Kidney epithelial cell (primary cell): ENCODE results near the gene BAX. TPM values are rescaled to one million over a fixed set of nuclear protein-coding genes. Genes with fewer than 3 reads are reported as not detected.
"Not testable (repeated sequence)": the region's sequence is repeated elsewhere in the genome, so short reads cannot be mapped to it uniquely, and the experiment has no call there.

Experiments used
- DNase-seq: peaks from one replicate; pipeline ENCODE4 v3.0.0-alpha.2; 2010; ENCODE audit warnings: low read depth
- H3K27me3 ChIP-seq: 2 replicates; pipeline ENCODE4 v1.6.0; 2011; ENCODE audit warnings: low read length; ENCODE audit not compliant: control insufficient read depth, insufficient read depth
- H3K36me3 ChIP-seq: 2 replicates; pipeline ENCODE4 v1.5.1; 2011; ENCODE audit warnings: low read length; ENCODE audit not compliant: control insufficient read depth, insufficient read depth
- H3K4me3 ChIP-seq: 2 replicates; pipeline ENCODE4 v1.5.1; 2011; ENCODE audit warnings: low read depth, mild to moderate bottlenecking, control low read depth, low read length
- CTCF ChIP-seq: IDR thresholded peaks from 2 replicates; pipeline ENCODE4 v1.5.1; 2011; ENCODE audit warnings: mild to moderate bottlenecking, moderate library complexity, low read length, control low read depth, inconsistent platforms; ENCODE audit not compliant: insufficient read depth, poor library complexity, severe bottlenecking
- total RNA-seq: library from RNA; depleted of rRNA; stranded (reverse); fragments of >200 nt; gene quantifications from 2 replicates; pipeline ENCODE4 v1.2.3, GENCODE V29; 2015

Gene BAX
- total RNA-seq, 1 donor from 2014 or later, result 128 TPM

GRCh38 chr19:48913114-48913889, 41.4 kb upstream of the BAX start:
- DNase-seq, result no peak
- no peaks in the 10 kb centered on the region for H3K27me3 ChIP-seq
- H3K36me3 ChIP-seq, result no peaks in the 10 kb centered on the region
- no peak overlapping the region for H3K4me3 ChIP-seq
- no peak for TF ChIP-seq CTCF

GRCh38 chr19:48914181-48914580, 40.5 kb upstream of the BAX start:
- no peaks in the 10 kb centered on the region for H3K27me3 ChIP-seq
- no peak for TF ChIP-seq CTCF
- no peak for DNase-seq
- no peak overlapping the region for H3K4me3 ChIP-seq
- H3K36me3 ChIP-seq, result no peaks in the 10 kb centered on the region

- DNase-seq, result no peak
- Histone ChIP-seq H3K27me3 (no peaks in the 10 kb centered on the region), H3K4me3 (no peak overlapping the region), H3K36me3 (no peaks in the 10 kb centered on the region)
- TF ChIP-seq CTCF, result no peak
These were observed 38.9 kb upstream of the BAX start for GRCh38 chr19:48915757-48916156.

DNA sequence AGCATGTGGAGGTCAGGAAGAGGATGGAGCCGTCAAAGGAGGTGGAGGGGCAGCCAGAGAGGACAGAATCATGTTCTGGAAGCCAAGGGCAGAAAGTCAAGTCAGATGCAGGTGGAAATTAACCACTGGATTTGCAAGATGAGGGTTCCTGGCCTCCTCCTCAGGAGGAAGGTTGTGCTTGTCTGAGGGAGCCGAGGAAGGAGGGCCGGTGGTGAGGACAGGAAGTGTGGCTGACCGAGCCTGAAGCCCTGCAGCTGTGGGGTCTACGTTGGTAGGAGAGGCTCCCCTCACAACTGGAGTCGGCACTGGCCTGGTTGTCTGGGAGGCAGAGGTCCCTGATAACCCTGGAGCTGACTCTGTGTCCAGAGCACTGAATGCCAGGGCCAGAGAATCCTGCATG, 36.6 kb upstream of the BAX start:
- Histone ChIP-seq H3K36me3 (no peaks in the 10 kb centered on the region), H3K4me3 (no peak overlapping the region), H3K27me3 (no peaks in the 10 kb centered on the region)
- TF ChIP-seq CTCF, result no peak
- DNase-seq, result no peak

- Histone ChIP-seq H3K4me3 (no peak overlapping the region), H3K36me3 (no peaks in the 10 kb centered on the region), H3K27me3 (no peaks in the 10 kb centered on the region)
- DNase-seq, result no peak
- no peak for TF ChIP-seq CTCF
These were observed 35.9 kb upstream of the BAX start for GRCh38 chr19:48918801-48919247.

GRCh38 chr19:48919271-48919670, 35.4 kb upstream of the BAX start:
- H3K4me3 ChIP-seq, H3K36me3 ChIP-seq, DNase-seq, H3K27me3 ChIP-seq: not testable (repeated sequence)
